Measurements from ENCODE around the gene CPEB1.
"Not testable (repeated sequence)": the region's sequence is repeated elsewhere in the genome, so short reads cannot be mapped to it uniquely, and the experiment has no call there.

Gene CPEB1

GRCh38 chr15:82648257-82649103 is 1.3 kb upstream of the CPEB1 start:
- DNase-seq: no peak

GRCh38 chr15:82647835-82648256 is 683 bp upstream of the CPEB1 start:
- DNase-seq: no peak

- DNase-seq: peak; percentile 4
These were observed 716 bp downstream of the CPEB1 start for GRCh38 chr15:82646250-82647044.

GRCh38 chr15:82644967-82645852 is 2.0 kb downstream of the CPEB1 start:
- DNase-seq: not testable (repeated sequence)

- DNase-seq: no peak
These were observed 3.2 kb downstream of the CPEB1 start for GRCh38 chr15:82643992-82644391.

- DNase-seq: no peak
These were observed 4.5 kb downstream of the CPEB1 start for GRCh38 chr15:82642656-82643055.

- DNase-seq: no peak
These were observed 5.9 kb downstream of the CPEB1 start for GRCh38 chr15:82641129-82641798.

GRCh38 chr15:82640672-82641071 is 6.5 kb downstream of the CPEB1 start:
- no peak for DNase-seq

- DNase-seq: no peak
These were observed 11.4 kb downstream of the CPEB1 start for GRCh38 chr15:82635798-82636197.

- DNase-seq: no peak
These were observed 17.1 kb downstream of the CPEB1 start for GRCh38 chr15:82630033-82630432.

GRCh38 chr15:82625136-82625535 is 22.0 kb downstream of the CPEB1 start:
- no peak for DNase-seq

- no peak for DNase-seq
These were observed 22.7 kb downstream of the CPEB1 start for GRCh38 chr15:82624438-82624837.

- DNase-seq: no peak
These were observed 23.2 kb downstream of the CPEB1 start for GRCh38 chr15:82624008-82624407.

- no peak for DNase-seq
These were observed 25.2 kb downstream of the CPEB1 start for GRCh38 chr15:82621970-82622369.

GRCh38 chr15:82613747-82614146 is 33.4 kb downstream of the CPEB1 start:
- DNase-seq: no peak

- DNase-seq: no peak
These were observed 35.8 kb downstream of the CPEB1 start for GRCh38 chr15:82611348-82611747.

- DNase-seq: no peak
These were observed 45.0 kb downstream of the CPEB1 start for GRCh38 chr15:82602195-82602594.

- no peak for DNase-seq
These were observed 47.3 kb downstream of the CPEB1 start for GRCh38 chr15:82599862-82600261.

- no peak for DNase-seq
These were observed 49.3 kb downstream of the CPEB1 start for GRCh38 chr15:82597815-82598214.

GRCh38 chr15:82595766-82596165 is 51.4 kb downstream of the CPEB1 start:
- no peak for DNase-seq

- DNase-seq: no peak
These were observed 52.0 kb downstream of the CPEB1 start for GRCh38 chr15:82595203-82595602.

- no peak for DNase-seq
These were observed 59.4 kb downstream of the CPEB1 start for GRCh38 chr15:82587805-82588204.

Measured in NCI-H2029 treated with DMSO at 0.1 percent for 48 hours (cell line).